Hippocampal formation (tissue), 2 donors: Measurements from ENCODE around the gene IL36A.

Source experiments
- DNase-seq, 2 donors: peaks; one replicate each; lab custom pipeline; 2025; lab: John Stamatoyannopoulos, UW

IL36A gene, protein sequence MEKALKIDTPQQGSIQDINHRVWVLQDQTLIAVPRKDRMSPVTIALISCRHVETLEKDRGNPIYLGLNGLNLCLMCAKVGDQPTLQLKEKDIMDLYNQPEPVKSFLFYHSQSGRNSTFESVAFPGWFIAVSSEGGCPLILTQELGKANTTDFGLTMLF

GRCh38 chr2:113005030-113005509 lies at the start of gene IL36A:
IL36A (plus strand) TSS chr2:113005459; CDS start chr2:113005872, 413 bp downstream.
- DNase-seq: no peak

DNA sequence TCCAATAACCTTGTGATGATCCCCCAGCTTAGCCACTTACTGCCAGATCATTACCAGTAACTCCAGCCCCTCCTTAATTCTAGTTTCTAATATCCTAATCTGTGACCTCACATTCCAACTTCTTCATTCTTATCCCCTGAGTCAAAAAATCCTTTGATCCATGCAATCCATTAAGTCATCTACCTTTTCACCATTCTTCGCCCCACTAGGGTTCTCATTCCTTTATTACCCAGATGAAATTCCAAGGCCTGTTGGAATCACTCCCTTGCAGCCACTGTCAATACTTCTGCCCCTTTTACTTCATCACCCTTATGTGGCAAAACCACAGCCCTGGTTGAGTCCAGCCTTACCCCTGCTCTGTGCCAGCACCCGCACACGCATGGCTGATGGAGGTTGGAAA lies 47.7 kb upstream of the IL36A start:
- DNase-seq: no peak

GRCh38 chr2:112958428-112959108 lies 46.7 kb upstream of the IL36A start:
- peak in 1 of 2 donors; percentile 3 for DNase-seq

DNA sequence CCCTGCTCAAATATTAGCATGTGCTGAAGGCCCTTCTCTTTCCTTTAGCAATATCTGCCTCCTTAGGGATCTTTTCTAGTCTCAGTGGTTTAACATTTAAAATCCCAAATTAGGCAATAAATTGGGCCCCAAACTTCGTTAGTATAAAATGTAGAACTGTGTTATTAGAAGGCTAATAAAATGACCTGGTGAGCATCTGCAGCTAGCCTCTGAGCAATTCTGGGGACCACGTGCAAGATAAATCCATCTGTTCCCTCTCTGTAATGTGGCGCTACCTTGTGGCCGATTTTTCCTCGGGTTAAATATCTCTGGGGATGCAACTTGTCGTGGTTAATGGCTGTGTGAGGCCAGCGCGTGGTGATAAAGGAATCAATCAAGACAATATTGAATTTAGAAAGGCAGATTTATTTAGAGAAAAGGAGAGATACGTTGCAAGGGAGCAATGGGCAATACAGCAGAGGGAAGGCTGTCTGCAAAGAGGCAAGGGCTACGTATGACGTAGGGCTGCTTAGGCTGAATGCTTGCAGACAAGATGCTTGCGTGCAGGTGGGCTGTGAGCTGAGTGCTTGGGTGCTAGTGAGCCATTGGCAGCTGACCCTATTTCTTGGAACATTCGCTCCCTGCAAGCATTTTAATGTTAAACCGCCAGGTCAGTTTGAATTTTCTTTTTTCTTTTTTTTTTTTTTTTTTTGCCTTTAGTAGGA lies 46.0 kb upstream of the IL36A start:
- DNase-seq: no peak

- no peak for DNase-seq
Observed at GRCh38 chr2:112960230-112960825, 44.9 kb upstream of the IL36A start.

DNA sequence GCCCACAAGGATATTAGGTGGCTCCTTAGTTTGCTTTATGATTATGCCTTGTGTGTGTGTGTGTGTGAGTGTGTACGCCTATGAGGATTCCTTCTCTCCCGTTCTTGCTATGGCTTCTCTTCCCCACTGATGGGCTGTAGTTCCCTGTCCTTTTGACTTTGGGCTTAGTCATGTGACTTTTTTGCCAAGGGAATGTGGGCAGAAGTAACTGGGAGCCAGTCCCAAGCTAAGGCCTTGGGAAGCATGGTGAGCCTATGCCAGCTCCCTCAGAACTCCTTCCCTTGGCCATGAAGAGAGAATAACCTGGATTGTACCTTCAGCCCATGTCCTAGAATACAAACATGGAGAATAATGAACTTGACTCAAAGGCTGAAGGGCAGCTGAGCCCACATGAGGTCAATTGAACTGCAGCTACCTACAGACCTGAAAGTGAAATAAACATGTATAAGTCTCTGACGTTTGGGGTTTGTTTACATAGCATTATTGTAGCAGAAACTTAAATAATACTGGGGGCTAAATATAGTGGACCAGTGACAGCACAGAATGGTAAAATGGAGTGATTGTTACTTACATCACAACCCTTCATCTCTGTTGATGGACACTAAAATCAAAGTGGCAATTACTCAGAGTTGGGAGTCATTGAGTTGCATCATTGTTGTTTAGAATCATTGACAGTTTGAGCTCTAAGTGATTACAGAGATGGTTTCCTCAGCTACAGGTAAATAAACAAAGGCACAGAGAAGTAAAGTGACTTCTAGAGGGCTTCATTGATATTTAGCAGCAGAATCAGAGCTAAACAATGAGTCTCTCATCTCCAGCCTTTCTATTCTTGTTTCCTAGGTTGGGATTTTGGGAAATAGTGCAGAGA lies 42.7 kb upstream of the IL36A start:
- no peak for DNase-seq

DNA sequence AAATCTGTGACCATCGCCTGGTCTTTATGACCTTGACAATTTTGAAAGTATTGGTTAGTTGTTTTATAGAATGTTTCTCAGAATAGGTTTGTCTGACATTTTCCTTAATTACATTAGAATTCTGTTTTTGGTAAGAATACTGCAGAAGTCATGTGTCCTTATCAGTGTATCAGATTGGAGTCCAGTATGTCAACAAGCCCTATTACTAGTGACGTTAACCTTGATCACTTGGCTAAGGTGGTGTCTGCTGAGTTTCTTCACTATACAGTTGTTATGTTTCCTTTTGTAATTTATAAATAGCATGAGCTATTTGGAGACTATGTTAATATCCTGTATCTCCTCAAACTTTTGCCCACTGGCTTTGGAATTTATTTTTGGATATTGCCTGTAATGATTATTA lies 38.2 kb upstream of the IL36A start:
- no peak for DNase-seq

- DNase-seq: no peak
Observed at GRCh38 chr2:112972423-112973086, 32.7 kb upstream of the IL36A start.

DNA sequence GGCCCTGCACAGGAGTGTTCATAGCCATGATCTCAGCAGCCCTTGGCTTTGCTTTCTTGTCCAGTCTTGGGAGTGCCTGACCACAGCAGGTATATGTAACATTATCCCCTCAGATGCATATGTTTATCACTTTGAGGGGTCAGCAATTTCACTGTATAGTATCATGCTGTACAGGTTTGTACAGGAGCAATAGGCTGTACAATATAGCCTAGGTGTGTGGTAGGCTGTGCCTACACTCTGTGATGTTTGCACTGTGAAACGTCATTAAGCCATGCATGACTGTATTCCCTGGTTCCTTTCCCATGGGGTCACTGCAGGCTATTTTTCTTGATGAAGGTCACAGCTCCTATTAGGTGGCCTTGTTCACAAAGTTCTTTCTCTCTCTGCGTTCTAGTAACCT lies 32.1 kb upstream of the IL36A start:
- DNase-seq: no peak

DNA sequence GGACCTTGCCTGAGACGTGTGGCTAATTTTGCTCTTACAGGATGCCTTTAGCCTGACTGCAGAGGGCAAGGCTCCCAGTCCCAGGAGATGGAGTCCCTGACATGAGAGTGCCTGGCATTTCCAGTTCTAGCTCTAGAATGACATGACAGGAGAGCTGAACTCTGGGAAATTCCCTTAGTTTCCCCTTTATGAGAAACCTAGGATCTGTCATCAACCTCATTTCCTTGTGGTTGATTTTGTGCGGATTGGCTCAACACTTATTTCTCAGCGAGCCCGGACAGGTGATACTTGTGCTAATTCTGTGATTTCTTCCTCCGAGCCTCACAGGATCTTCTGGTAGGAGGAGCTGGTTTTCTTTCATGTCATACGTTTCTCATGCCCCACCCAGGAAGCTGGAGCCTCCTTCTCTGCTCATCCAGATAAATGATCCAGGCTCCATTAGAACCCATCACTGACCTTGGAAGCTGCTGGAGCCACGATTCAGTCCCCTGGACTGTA lies 27.7 kb upstream of the IL36A start, which contains the start of gene IL36G:
Gene IL36G (plus strand): TSS at position 448 of the 498 bp plus-strand sequence. CDS start 633 bp downstream, outside the sequence.
- no peak for DNase-seq

DNA sequence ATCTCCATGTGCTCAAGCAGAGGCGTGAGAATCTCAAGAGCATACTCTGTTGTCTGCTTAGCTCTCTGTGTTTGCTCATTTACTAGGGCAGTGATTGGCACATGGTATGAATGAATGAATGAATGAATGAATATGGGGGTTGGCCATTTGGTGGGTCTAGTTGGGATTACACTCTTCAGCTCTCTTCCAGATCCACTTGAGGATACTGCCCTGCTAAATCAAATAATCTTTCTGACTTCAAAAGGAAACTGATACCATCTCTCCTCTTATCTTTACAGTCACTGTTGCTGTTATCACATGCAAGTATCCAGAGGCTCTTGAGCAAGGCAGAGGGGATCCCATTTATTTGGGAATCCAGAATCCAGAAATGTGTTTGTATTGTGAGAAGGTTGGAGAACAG lies 25.5 kb upstream of the IL36A start:
- DNase-seq: no peak

DNA sequence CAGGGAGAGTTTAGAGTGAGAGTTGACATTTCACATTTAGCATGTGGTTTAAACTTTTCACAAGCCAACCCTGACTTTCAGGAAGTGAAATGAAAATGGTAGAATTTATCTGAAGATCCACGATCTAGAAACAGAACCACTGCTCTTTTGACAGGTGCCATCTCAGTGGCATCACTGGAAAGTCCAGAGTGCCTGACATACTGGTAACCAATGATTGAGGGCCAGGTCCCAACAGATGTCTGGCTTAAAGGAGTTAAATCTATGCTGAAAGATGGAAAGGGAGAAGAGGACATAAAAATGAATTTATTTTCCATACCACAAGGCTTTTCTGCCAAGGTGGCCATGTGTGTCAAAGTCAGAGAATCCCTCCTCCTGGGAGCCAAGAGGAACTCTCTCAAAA lies 24.7 kb upstream of the IL36A start:
- no peak for DNase-seq

DNA sequence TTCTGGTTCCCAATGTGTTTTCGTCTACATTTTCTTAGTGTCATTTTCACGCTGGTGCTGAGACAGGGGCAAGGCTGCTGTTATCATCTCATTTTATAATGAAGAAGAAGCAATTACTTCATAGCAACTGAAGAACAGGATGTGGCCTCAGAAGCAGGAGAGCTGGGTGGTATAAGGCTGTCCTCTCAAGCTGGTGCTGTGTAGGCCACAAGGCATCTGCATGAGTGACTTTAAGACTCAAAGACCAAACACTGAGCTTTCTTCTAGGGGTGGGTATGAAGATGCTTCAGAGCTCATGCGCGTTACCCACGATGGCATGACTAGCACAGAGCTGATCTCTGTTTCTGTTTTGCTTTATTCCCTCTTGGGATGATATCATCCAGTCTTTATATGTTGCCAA lies 20.2 kb upstream of the IL36A start:
- no peak for DNase-seq

GRCh38 chr2:112989611-112990010 lies 15.6 kb upstream of the IL36A start:
- no peak for DNase-seq

- DNase-seq: no peak
Observed at GRCh38 chr2:112993831-112994230, 11.4 kb upstream of the IL36A start.

- DNase-seq: no peak
Observed at GRCh38 chr2:112994648-112995047, 10.6 kb upstream of the IL36A start.

- DNase-seq: no peak
Observed at GRCh38 chr2:112995346-112995920, 9.8 kb upstream of the IL36A start.

GRCh38 chr2:112996635-112997034 lies 8.6 kb upstream of the IL36A start:
- no peak for DNase-seq

- DNase-seq: no peak
Observed at GRCh38 chr2:112997151-112997550, 8.1 kb upstream of the IL36A start.

GRCh38 chr2:113000436-113000835 lies 4.8 kb upstream of the IL36A start:
- DNase-seq: no peak

- no peak for DNase-seq
Observed at GRCh38 chr2:113002677-113003076, 2.6 kb upstream of the IL36A start.
